Measurements from ENCODE around the gene KNSTRN. TPM values are rescaled to one million over a fixed set of nuclear protein-coding genes. Genes with fewer than 3 reads are reported as not detected.
A peak's percentile ranks its signal among the peaks of the same experiment; 100 is the strongest.

KNSTRN gene
- total and polyA plus RNA-seq, 2 of the 13 experiments (the other 11 are each of a cell fraction or from before 2014, with no cell fraction given), result 20.3 to 62.3 TPM

DNA sequence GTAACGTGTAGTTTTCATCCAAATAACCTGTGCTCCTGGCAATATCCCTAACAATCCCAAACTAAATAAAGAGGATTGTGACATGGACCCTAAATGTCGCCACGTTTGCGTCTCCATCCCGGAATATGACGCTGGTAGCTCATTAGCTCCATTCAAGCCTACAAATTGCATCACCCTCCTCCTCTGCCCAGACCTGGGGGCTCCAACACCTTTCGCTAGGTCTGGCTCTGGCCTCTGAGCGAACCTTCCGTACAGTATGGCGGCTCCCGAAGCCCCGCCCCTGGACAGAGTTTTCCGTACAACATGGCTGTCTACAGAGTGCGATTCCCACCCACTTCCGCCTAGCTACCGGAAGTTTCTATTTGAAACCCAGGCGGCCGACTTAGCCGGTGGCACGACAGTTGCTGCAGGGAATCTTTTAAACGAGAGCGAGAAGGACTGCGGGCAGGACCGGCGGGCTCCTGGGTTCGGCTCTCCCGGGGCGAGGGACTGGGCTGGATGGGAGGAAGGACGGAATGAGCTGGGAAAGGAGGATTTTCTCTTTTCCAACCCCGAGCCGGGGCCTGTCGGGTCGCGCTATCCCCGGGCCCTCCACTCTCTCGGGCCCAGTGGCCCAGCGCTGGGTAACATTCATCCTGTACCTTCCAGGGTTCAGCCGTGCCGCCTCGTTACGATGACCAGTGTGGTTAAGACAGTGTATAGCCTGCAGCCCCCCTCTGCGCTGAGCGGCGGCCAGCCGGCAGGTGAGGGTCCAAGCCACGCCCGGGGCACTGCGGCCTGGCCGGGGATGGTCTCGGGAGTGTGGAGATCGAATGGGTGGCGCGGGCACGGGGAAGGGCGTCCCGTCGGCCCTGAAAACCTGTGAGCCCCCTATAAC lies at the start of gene KNSTRN (continued):
- TF ChIP-seq, protein P1, sequence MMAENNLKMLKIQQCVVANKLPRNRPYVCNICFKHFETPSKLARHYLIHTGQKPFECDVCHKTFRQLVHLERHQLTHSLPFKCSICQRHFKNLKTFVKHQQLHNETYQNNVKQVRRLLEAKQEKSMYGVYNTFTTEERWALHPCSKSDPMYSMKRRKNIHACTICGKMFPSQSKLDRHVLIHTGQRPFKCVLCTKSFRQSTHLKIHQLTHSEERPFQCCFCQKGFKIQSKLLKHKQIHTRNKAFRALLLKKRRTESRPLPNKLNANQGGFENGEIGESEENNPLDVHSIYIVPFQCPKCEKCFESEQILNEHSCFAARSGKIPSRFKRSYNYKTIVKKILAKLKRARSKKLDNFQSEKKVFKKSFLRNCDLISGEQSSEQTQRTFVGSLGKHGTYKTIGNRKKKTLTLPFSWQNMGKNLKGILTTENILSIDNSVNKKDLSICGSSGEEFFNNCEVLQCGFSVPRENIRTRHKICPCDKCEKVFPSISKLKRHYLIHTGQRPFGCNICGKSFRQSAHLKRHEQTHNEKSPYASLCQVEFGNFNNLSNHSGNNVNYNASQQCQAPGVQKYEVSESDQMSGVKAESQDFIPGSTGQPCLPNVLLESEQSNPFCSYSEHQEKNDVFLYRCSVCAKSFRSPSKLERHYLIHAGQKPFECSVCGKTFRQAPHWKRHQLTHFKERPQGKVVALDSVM (CRISPR knock-in tag; IDR thresholded peaks at IDR 0.05), result no peak
- TF ChIP-seq ZNF446 (CRISPR knock-in tag; IDR thresholded peaks at IDR 0.05) (no peak), ZNF501 (CRISPR knock-in tag; IDR thresholded peaks at IDR 0.05) (peak; percentile 90), ZNF468 (CRISPR knock-in tag; IDR thresholded peaks at IDR 0.05) (no peak), NCOA5 (CRISPR knock-in tag; IDR thresholded peaks at IDR 0.05) (no peak), ZNF709 (CRISPR knock-in tag; IDR thresholded peaks at IDR 0.05) (no peak), MED13 (CRISPR knock-in tag; IDR thresholded peaks at IDR 0.05) (no peak), HNRNPUL1 (IDR thresholded peaks at IDR 0.05; ENCODE audit: low read depth, low read length) (no peak), ZNF34 (CRISPR knock-in tag; IDR thresholded peaks at IDR 0.05; ENCODE audit: borderline replicate concordance) (no peak), TRIM24 (CRISPR knock-in tag; IDR thresholded peaks at IDR 0.05) (no peak), WIZ (CRISPR knock-in tag; IDR thresholded peaks at IDR 0.05) (no peak)
- TF ChIP-seq, protein P2, sequence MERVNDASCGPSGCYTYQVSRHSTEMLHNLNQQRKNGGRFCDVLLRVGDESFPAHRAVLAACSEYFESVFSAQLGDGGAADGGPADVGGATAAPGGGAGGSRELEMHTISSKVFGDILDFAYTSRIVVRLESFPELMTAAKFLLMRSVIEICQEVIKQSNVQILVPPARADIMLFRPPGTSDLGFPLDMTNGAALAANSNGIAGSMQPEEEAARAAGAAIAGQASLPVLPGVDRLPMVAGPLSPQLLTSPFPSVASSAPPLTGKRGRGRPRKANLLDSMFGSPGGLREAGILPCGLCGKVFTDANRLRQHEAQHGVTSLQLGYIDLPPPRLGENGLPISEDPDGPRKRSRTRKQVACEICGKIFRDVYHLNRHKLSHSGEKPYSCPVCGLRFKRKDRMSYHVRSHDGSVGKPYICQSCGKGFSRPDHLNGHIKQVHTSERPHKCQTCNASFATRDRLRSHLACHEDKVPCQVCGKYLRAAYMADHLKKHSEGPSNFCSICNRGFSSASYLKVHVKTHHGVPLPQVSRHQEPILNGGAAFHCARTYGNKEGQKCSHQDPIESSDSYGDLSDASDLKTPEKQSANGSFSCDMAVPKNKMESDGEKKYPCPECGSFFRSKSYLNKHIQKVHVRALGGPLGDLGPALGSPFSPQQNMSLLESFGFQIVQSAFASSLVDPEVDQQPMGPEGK (CRISPR knock-in tag; IDR thresholded peaks at IDR 0.05), result peak; percentile 56; the same call in 1 of the 2 replicates
- TF ChIP-seq, protein P3, sequence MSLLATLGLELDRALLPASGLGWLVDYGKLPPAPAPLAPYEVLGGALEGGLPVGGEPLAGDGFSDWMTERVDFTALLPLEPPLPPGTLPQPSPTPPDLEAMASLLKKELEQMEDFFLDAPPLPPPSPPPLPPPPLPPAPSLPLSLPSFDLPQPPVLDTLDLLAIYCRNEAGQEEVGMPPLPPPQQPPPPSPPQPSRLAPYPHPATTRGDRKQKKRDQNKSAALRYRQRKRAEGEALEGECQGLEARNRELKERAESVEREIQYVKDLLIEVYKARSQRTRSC (CRISPR knock-in tag; IDR thresholded peaks at IDR 0.05; ENCODE audit: low read depth), result 0 out of 2 replicates have a peak, but pooled peaks have one; percentile 42
- TF ChIP-seq, protein P4, sequence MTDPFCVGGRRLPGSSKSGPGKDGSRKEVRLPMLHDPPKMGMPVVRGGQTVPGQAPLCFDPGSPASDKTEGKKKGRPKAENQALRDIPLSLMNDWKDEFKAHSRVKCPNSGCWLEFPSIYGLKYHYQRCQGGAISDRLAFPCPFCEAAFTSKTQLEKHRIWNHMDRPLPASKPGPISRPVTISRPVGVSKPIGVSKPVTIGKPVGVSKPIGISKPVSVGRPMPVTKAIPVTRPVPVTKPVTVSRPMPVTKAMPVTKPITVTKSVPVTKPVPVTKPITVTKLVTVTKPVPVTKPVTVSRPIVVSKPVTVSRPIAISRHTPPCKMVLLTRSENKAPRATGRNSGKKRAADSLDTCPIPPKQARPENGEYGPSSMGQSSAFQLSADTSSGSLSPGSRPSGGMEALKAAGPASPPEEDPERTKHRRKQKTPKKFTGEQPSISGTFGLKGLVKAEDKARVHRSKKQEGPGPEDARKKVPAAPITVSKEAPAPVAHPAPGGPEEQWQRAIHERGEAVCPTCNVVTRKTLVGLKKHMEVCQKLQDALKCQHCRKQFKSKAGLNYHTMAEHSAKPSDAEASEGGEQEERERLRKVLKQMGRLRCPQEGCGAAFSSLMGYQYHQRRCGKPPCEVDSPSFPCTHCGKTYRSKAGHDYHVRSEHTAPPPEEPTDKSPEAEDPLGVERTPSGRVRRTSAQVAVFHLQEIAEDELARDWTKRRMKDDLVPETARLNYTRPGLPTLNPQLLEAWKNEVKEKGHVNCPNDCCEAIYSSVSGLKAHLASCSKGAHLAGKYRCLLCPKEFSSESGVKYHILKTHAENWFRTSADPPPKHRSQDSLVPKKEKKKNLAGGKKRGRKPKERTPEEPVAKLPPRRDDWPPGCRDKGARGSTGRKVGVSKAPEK (CRISPR knock-in tag; IDR thresholded peaks at IDR 0.05; ENCODE audit: borderline replicate concordance), result no peak
- TF ChIP-seq, protein P5, sequence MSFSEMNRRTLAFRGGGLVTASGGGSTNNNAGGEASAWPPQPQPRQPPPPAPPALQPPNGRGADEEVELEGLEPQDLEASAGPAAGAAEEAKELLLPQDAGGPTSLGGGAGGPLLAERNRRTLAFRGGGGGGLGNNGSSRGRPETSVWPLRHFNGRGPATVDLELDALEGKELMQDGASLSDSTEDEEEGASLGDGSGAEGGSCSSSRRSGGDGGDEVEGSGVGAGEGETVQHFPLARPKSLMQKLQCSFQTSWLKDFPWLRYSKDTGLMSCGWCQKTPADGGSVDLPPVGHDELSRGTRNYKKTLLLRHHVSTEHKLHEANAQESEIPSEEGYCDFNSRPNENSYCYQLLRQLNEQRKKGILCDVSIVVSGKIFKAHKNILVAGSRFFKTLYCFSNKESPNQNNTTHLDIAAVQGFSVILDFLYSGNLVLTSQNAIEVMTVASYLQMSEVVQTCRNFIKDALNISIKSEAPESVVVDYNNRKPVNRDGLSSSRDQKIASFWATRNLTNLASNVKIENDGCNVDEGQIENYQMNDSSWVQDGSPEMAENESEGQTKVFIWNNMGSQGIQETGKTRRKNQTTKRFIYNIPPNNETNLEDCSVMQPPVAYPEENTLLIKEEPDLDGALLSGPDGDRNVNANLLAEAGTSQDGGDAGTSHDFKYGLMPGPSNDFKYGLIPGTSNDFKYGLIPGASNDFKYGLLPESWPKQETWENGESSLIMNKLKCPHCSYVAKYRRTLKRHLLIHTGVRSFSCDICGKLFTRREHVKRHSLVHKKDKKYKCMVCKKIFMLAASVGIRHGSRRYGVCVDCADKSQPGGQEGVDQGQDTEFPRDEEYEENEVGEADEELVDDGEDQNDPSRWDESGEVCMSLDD (CRISPR knock-in tag; IDR thresholded peaks at IDR 0.05; ENCODE audit: borderline replicate concordance), result no peak
- TF ChIP-seq, protein P6, sequence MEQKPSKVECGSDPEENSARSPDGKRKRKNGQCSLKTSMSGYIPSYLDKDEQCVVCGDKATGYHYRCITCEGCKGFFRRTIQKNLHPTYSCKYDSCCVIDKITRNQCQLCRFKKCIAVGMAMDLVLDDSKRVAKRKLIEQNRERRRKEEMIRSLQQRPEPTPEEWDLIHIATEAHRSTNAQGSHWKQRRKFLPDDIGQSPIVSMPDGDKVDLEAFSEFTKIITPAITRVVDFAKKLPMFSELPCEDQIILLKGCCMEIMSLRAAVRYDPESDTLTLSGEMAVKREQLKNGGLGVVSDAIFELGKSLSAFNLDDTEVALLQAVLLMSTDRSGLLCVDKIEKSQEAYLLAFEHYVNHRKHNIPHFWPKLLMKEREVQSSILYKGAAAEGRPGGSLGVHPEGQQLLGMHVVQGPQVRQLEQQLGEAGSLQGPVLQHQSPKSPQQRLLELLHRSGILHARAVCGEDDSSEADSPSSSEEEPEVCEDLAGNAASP (CRISPR knock-in tag; IDR thresholded peaks at IDR 0.05; ENCODE audit: borderline replicate concordance), result no peak
